Measurements from ENCODE around the gene MAMLD1.

MAMLD1 gene

DNA sequence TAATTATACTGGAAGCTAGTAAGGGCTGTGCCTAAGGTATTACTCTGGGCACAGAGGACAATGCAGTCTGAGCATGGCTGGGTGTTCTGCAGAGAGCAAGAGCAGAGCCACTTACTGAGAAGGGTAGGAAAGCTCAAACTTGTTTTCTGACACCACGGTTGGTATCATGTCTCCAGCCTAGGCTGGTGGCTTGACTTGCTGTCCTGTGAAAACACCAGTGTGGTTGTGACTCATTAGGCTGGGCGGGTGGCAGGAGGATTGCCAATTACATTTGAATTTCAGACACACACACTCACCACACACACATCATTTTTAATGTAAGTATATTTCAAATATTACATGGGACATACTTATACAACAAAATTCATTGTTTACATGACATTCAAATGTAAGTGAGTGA lies 185.6 kb downstream of the MAMLD1 start:
- peak; percentile 63 for DNase-seq (ENCODE audit: low read depth)
- no peak overlapping the region for H3K4me3 ChIP-seq (ENCODE audit: low read length)
- no peak for TF ChIP-seq CTCF (IDR thresholded peaks at IDR 0.05; ENCODE audit: insufficient read depth, low read depth, low read length, missing control alignments)

- DNase-seq (ENCODE audit: low read depth) = no peak
- no peak overlapping the region for H3K4me3 ChIP-seq (ENCODE audit: low read length)
- TF ChIP-seq CTCF (IDR thresholded peaks at IDR 0.05; ENCODE audit: insufficient read depth, low read depth, low read length, missing control alignments) = no peak
These were observed 188.8 kb downstream of the MAMLD1 start for GRCh38 chrX:150551963-150552362.

- DNase-seq (ENCODE audit: low read depth) = no peak
- TF ChIP-seq CTCF (IDR thresholded peaks at IDR 0.05; ENCODE audit: insufficient read depth, low read depth, low read length, missing control alignments) = no peak
- H3K4me3 ChIP-seq (ENCODE audit: low read length) = no peak overlapping the region
These were observed 195.3 kb downstream of the MAMLD1 start for GRCh38 chrX:150558424-150558823.

Data from epithelial cell of esophagus (primary cell).